Esophagus squamous epithelium (tissue), 5 donors: Measurements from ENCODE around the gene SLAMF6. TPM values are rescaled to one million over a fixed set of nuclear protein-coding genes. Genes with fewer than 3 reads are reported as not detected.

Experiments
- DNase-seq: peaks from one replicate; lab custom pipeline; 2025; lab: John Stamatoyannopoulos, UW
- H3K27ac ChIP-seq, 4 donors: fragments of 200-600 bp; sonication (generic); one replicate each; pipeline ENCODE4 v1.5.1; 2016 to 2019; ENCODE audit warnings: mild to moderate bottlenecking in 1 of 4
- H3K27me3 ChIP-seq, 4 donors: fragments of 200-600 bp; sonication (generic); 1 replicate in 3 of 4; 2 replicates in 1 of 4; pipeline versions ENCODE4 v1.5.1 to v1.6.0; 2017 to 2021; ENCODE audit warnings: antibody characterized with exemption in 1 of 4
- H3K36me3 ChIP-seq, 3 donors: fragments of 200-600 bp; sonication (generic); one replicate each; pipeline ENCODE4 v1.5.1; 2016 to 2019
- H3K4me1 ChIP-seq, 3 donors: fragments of 200-600 bp; sonication (generic); one replicate each; pipeline ENCODE4 v1.5.1; 2017 to 2019
- H3K4me3 ChIP-seq, 4 donors: fragments of 200-600 bp; sonication (generic); 1 replicate in 3 of 4; 2 replicates in 1 of 4; pipeline ENCODE4 v1.5.1; 2016 to 2019; ENCODE audit warnings: mild to moderate bottlenecking in 2 of 4, moderate library complexity in 1 of 4
- H3K9me3 ChIP-seq, 3 donors: fragments of 200-600 bp; sonication (generic); one replicate each; pipeline ENCODE4 v1.5.1; 2016 to 2019
- POLR2A ChIP-seq, 4 donors: fragments of 450-650 bp; IDR thresholded peaks; one replicate each; pipeline ENCODE4 v1.6.1; 2017; ENCODE audit warnings: antibody characterized with exemption in 4 of 4, mild to moderate bottlenecking in 4 of 4, moderate library complexity in 3 of 4
- WGBS, 2 donors: methylation state at CpG; one replicate each; pipeline ENCODE4 v1.1.5; 2018; 5-methylcytosine and 5-hydroxymethylcytosine counted together
- intact Hi-C: fragments of 100-400 bp; cut with DNase I; formaldehyde crosslinking; loops from one replicate; pipeline ENCODE4 v1.15.0; 2022
- total RNA-seq, 4 donors: library from RNA; depleted of rRNA; stranded (reverse); fragments of >200 nt; gene quantifications; one replicate each; pipeline ENCODE4 v1.1.0, GENCODE V29; 2016
- TF ChIP-seq, protein P1 (sequence below), 6 experiments: fragments of 450-650 bp in 4 of 6; fragments of 200-600 bp in 2 of 6; sonication (generic) in 2 of 6; IDR thresholded peaks; one replicate each; pipeline ENCODE4 v1.5.1; 2016 to 2019; ENCODE audit warnings: antibody characterized with exemption in 6 of 6, mild to moderate bottlenecking in 4 of 6, moderate library complexity in 4 of 6
- donor health status: DM: yes; HTN: yes; CAD: no.

Gene SLAMF6
- total RNA-seq, 4 donors from 2014 or later, result 1.2 to 5.0 (median 1.5) TPM

DNA sequence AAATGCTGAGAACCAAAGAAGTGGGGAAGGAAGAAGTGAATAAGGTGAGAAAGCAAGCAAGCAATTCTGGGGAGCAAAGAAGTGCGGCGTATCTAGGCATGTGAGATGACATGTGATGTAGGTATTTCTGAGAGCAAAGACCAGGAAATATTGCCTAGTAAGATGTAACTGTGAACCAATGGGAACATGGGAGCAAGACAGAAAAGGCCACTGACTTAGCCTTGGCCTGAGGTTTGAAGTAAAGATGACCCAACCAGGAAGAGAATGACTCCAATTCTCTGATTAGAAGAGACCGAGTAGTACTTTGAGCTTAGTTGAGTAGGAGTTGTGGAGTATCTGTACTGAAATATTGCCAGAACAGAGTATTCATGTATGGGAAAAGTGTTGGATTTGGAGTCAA is 31.1 kb downstream of the SLAMF6 start:
- H3K36me3 ChIP-seq, result no peaks in the 10 kb centered on the region
- no peaks in the 10 kb centered on the region for H3K27me3 ChIP-seq
- no peak overlapping the region for H3K27ac ChIP-seq
- no peaks in the 10 kb centered on the region for H3K4me1 ChIP-seq
- 94% methylated on average over 3 of the region's 3 CpGs for WGBS, 2 donors
- no peak for DNase-seq
- no peak overlapping the region for H3K4me3 ChIP-seq
- H3K9me3 ChIP-seq, result no peaks in the 10 kb centered on the region
- intact Hi-C loops, result no loop called here
- TF ChIP-seq, protein P1, sequence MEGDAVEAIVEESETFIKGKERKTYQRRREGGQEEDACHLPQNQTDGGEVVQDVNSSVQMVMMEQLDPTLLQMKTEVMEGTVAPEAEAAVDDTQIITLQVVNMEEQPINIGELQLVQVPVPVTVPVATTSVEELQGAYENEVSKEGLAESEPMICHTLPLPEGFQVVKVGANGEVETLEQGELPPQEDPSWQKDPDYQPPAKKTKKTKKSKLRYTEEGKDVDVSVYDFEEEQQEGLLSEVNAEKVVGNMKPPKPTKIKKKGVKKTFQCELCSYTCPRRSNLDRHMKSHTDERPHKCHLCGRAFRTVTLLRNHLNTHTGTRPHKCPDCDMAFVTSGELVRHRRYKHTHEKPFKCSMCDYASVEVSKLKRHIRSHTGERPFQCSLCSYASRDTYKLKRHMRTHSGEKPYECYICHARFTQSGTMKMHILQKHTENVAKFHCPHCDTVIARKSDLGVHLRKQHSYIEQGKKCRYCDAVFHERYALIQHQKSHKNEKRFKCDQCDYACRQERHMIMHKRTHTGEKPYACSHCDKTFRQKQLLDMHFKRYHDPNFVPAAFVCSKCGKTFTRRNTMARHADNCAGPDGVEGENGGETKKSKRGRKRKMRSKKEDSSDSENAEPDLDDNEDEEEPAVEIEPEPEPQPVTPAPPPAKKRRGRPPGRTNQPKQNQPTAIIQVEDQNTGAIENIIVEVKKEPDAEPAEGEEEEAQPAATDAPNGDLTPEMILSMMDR (IDR thresholded peaks at IDR 0.05), result no peak
- no peak for TF ChIP-seq POLR2A (IDR thresholded peaks at IDR 0.05)

DNA sequence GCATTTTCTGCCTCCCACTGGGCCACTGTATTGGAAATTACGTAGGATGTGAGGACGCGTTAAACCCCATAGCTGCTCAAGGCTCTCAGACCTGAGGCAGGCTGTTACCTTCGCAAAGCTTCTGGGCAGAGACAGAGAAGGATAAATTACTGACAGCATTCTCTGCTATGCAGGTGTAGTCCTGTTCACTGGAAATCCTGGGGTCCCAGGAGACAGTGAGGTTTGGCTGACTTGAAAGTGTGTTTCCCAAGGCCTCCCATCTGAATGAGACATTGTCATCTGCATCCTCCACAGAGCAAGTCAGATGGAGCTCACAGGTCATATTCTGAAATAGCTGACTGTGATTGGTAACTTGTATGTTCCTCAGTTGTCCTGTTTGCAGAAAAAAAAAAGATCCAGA is 32.0 kb downstream of the SLAMF6 start:
- intact Hi-C loops, result no loop called here
- Histone ChIP-seq H3K36me3 (no peaks in the 10 kb centered on the region), H3K27me3 (no peaks in the 10 kb centered on the region), H3K27ac (no peak overlapping the region), H3K4me1 (no peaks in the 10 kb centered on the region), H3K9me3 (no peaks in the 10 kb centered on the region), H3K4me3 (no peak overlapping the region)
- TF ChIP-seq, protein P1 (IDR thresholded peaks at IDR 0.05), result no peak
- no peak for TF ChIP-seq POLR2A (IDR thresholded peaks at IDR 0.05)
- 76 to 77% methylated on average over 4 of the region's 4 CpGs for WGBS, 2 donors
- DNase-seq, result no peak

DNA sequence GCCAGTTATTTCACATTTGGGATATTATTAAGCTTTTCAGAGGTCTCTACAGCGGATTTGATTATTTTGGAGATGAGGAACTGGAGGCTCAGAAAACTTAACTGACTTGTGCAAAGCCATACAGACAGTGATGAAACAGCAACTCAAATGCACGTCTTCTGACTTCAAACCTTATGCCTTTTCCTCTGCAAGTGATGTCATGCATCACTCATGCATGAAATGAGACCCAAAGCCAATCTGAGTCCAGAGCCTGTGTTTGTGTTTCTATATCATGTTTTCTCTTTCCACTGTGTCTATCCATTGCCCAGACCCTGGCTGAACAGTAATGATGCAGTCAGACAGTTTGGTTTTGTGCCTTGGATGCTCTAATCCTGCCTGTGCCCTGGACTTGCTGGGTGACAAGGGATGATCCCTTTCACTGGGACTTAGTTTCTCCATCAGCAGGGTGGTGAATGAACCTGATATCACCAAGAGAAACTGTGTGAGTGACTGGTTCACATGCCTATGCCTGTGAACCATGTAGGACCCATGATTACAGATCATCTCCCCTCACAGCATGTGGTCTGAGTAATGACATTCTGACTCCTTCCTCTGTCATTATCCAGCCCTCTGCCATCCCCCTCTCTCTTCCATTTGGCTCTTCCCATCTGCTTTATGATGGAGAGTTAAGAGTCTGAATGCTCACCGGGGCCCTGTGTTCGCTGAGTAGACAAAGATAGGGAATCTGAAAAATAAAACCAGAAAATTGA is 33.4 kb downstream of the SLAMF6 start:
- DNase-seq, result no peak
- H3K9me3 ChIP-seq, result no peaks in the 10 kb centered on the region
- TF ChIP-seq POLR2A (IDR thresholded peaks at IDR 0.05), result no peak
- TF ChIP-seq, protein P1 (IDR thresholded peaks at IDR 0.05), result no peak
- no peaks in the 10 kb centered on the region for H3K4me1 ChIP-seq
- no peak overlapping the region for H3K4me3 ChIP-seq
- intact Hi-C loops, result no loop called here
- 68% methylated on average over 4 of the region's 4 CpGs for WGBS, 2 donors
- no peaks in the 10 kb centered on the region for H3K27me3 ChIP-seq
- no peak overlapping the region for H3K27ac ChIP-seq
- no peaks in the 10 kb centered on the region for H3K36me3 ChIP-seq

DNA sequence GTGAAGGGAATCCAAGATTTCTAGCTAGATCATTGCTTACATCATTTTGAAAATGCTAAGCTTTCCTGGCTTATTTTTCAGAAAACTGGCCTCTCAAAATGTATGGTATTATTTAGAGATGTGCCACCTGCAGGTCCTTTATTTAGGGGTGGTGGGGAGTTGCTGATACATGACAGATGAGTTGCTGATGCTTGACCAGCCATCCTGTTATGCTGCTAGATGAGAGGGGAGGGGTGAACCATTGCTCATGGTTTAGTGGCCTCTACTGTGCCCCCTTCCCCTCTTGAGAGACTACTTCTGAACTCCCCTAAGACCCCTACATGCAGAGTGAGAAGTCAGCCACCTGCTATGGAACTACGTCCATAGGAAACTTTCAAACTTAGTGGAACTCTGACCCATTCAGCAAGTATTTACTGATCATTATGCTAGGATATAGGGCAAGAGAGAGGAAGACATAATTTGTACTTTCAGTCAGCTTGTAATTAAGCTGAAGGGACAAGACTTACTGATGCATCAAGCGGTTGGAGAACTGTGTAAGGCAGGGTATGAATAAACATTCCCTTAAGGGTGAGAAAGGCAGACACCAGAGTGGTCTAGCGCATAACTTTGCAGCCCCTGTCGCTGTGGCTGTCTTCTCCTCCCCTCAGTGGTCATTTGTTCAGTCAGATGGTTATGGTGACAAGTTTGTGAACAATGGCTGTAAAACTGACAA is 34.6 kb downstream of the SLAMF6 start:
- Histone ChIP-seq H3K9me3 (no peaks in the 10 kb centered on the region), H3K27me3 (no peaks in the 10 kb centered on the region), H3K4me3 (no peak overlapping the region), H3K4me1 (no peaks in the 10 kb centered on the region), H3K27ac (no peak overlapping the region), H3K36me3 (no peaks in the 10 kb centered on the region)
- DNase-seq, result no peak
- intact Hi-C loops, result no loop called here
- WGBS, 2 donors, result 65 to 86% methylated on average over 4 of the region's 4 CpGs
- no peak for TF ChIP-seq POLR2A (IDR thresholded peaks at IDR 0.05)
- TF ChIP-seq, protein P1 (IDR thresholded peaks at IDR 0.05), result no peak

DNA sequence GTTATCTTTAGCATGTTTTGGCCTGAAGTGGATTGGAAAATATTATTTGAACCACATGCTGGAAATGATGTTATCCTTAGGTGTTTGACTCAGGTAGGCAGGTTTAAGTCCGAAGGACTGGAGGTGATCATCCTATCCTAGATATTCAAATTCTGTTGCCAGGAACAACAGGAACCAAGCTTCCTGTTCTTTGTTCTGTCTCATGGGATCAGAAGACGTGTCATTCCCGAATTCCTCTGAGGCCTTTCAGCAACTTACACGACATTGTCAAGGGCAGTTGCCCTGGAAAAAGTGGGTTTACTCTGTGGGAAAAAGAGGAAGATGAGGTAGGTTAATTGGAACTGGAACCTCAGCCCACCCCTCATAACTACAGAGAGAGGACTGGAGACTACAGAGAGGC is 36.6 kb downstream of the SLAMF6 start:
- intact Hi-C loops, result no loop called here
- Histone ChIP-seq H3K27me3 (no peaks in the 10 kb centered on the region), H3K9me3 (no peaks in the 10 kb centered on the region), H3K36me3 (no peaks in the 10 kb centered on the region), H3K4me1 (no peaks in the 10 kb centered on the region), H3K27ac (no peak overlapping the region), H3K4me3 (no peak overlapping the region)
- 45 to 56% methylated on average over 4 of the region's 4 CpGs for WGBS, 2 donors
- DNase-seq, result no peak
- no peak for TF ChIP-seq POLR2A (IDR thresholded peaks at IDR 0.05)
- TF ChIP-seq, protein P1 (IDR thresholded peaks at IDR 0.05), result no peak
